Panc1 (cell line): ENCODE measurements around the gene ADGRD1. TPM values are rescaled to one million over a fixed set of nuclear protein-coding genes. Genes with fewer than 3 reads are reported as not detected.

Source experiments
- ATAC-seq: fragments of 200-7000 bp; cut with Tn5 transposase; 2 replicates; pipeline ENCODE4 v1.9.1; 2020; ENCODE audit warnings: mild to moderate bottlenecking, moderate library complexity
- BruUV-seq: library from RNA; stranded (reverse); fragments of 400-500 nt; replicated peaks from 2 replicates; lab custom pipeline; 2021; lab: Mats Ljungman, UMichigan
- CTCF ChIA-PET: fragments of 300-600 bp; sonication (Branson Sonifier 250); formaldehyde crosslinking; loops from one replicate; lab custom pipeline; 2022; ENCODE audit warnings: antibody characterized with exemption; lab: Charles Lee
- POLR2A ChIA-PET: fragments of 300-600 bp; sonication (Branson Sonifier 250); formaldehyde crosslinking; loops from one replicate; lab custom pipeline; 2022; ENCODE audit warnings: antibody characterized with exemption; lab: Charles Lee
- DNase-seq: peaks from one replicate; pipeline ENCODE4 v3.0.0-alpha.2; 2010; ENCODE audit warnings: low read depth, low spot score
- H3K27ac ChIP-seq: 2 replicates; pipeline ENCODE4 v1.5.1; 2011; ENCODE audit warnings: mild to moderate bottlenecking, low read length, inconsistent platforms
- H3K27me3 ChIP-seq: fragments of 200-500 bp; sonication (Bioruptor generic); 2 replicates; pipeline ENCODE4 v1.6.0; 2014; ENCODE audit warnings: low read length, inconsistent platforms; ENCODE audit not compliant: control insufficient read depth, insufficient read depth
- H3K36me3 ChIP-seq: fragments of 200-500 bp; sonication (Bioruptor generic); 2 replicates; pipeline ENCODE4 v1.5.1; 2014; ENCODE audit warnings: inconsistent platforms, mild to moderate bottlenecking, low read length, moderate library complexity; ENCODE audit not compliant: control insufficient read depth, insufficient read depth
- H3K4me1 ChIP-seq: 2 replicates; pipeline ENCODE4 v1.5.1; 2011; ENCODE audit warnings: inconsistent platforms, mild to moderate bottlenecking, low read length, moderate library complexity; ENCODE audit not compliant: control insufficient read depth, insufficient read depth
- H3K4me3 ChIP-seq, 2 experiments: 2 replicates each; pipeline ENCODE4 v1.5.1; 2011 to 2012; ENCODE audit warnings: low read depth in 2 of 2, low read length in 2 of 2, mild to moderate bottlenecking in 2 of 2, inconsistent platforms in 1 of 2, moderate library complexity in 1 of 2
- H3K9me3 ChIP-seq: fragments of 200-500 bp; sonication (Bioruptor generic); 2 replicates; pipeline ENCODE4 v1.5.1; 2014; ENCODE audit warnings: low read depth, mild to moderate bottlenecking, inconsistent platforms, low read length, moderate library complexity; ENCODE audit not compliant: control insufficient read depth, insufficient read depth
- POLR2AphosphoS5 ChIP-seq: IDR thresholded peaks from 2 replicates; pipeline ENCODE4 v1.6.1; 2012; ENCODE audit warnings: mild to moderate bottlenecking, low read depth, low read length, moderate library complexity
- SIN3A ChIP-seq: IDR thresholded peaks from 2 replicates; pipeline ENCODE4 v1.6.1; 2012; ENCODE audit warnings: low read depth, mild to moderate bottlenecking, low read length, moderate library complexity, borderline replicate concordance; ENCODE audit not compliant: insufficient read depth
- TCF7L2 ChIP-seq: IDR thresholded peaks from 2 replicates; pipeline ENCODE4 v1.6.1; 2011; ENCODE audit warnings: mild to moderate bottlenecking, low read depth, low read length, inconsistent platforms
- in situ Hi-C: cut with HindIII; loops from 2 replicates; pipeline ENCODE4 v1.10.0; 2016; ENCODE audit warnings: low sequenced_read_pairs, low pct_unique_long_range_greater_than_20kb
- intact Hi-C: fragments of 100-400 bp; cut with micrococcal nuclease; formaldehyde crosslinking; loops from one replicate; pipeline ENCODE4 v1.10.0; 2022; ENCODE audit not compliant: unreplicated experiment
- total RNA-seq: library from RNA; stranded (reverse); gene quantifications from one replicate; pipeline ENCODE4 v1.2.1, GENCODE V29; 2021; ENCODE audit not compliant: unreplicated experiment
- TF ChIP-seq, protein P1 (sequence below): fragments of 450-650 bp; IDR thresholded peaks from 2 replicates; pipeline ENCODE4 v1.5.1; 2017; ENCODE audit warnings: mild to moderate bottlenecking
- TF ChIP-seq, protein P2 (sequence below), 2 experiments: IDR thresholded peaks; 2 replicates each; pipeline ENCODE4 v1.6.1; 2011 to 2012; ENCODE audit warnings: low read depth in 2 of 2, control low read depth in 1 of 2, low read length in 1 of 2, mild to moderate bottlenecking in 1 of 2, moderate library complexity in 1 of 2; ENCODE audit not compliant: insufficient read depth in 1 of 2

Gene ADGRD1
- total RNA-seq, 1 experiment from 2014 or later = 0.21 TPM

DNA sequence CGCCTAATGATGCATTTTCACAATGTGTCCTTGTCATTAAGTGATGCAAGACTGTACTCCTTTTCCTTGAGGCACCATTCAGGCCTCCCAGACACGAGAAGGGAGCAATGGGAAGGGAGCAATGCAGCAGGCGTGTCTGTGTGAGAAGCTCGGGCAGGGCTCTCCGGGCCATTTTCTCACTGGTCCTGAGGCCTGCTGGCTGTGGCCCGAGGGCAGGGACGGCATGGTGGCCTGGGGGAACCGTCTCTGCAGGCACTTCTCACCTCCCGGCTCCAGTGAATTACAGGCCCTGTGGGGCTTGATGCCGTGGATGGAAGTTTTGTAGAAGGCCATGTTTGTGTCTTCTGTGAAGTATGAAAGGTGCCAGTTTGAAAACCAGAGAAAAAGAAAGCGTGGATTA lies 71.0 kb downstream of the ADGRD1 start:
- H3K4me3 ChIP-seq = no peak overlapping the region
- TF ChIP-seq, protein P1, sequence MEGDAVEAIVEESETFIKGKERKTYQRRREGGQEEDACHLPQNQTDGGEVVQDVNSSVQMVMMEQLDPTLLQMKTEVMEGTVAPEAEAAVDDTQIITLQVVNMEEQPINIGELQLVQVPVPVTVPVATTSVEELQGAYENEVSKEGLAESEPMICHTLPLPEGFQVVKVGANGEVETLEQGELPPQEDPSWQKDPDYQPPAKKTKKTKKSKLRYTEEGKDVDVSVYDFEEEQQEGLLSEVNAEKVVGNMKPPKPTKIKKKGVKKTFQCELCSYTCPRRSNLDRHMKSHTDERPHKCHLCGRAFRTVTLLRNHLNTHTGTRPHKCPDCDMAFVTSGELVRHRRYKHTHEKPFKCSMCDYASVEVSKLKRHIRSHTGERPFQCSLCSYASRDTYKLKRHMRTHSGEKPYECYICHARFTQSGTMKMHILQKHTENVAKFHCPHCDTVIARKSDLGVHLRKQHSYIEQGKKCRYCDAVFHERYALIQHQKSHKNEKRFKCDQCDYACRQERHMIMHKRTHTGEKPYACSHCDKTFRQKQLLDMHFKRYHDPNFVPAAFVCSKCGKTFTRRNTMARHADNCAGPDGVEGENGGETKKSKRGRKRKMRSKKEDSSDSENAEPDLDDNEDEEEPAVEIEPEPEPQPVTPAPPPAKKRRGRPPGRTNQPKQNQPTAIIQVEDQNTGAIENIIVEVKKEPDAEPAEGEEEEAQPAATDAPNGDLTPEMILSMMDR = no peak
- TF ChIP-seq SIN3A = no peak
- no peak for TF ChIP-seq POLR2AphosphoS5
- TF ChIP-seq, protein P2, sequence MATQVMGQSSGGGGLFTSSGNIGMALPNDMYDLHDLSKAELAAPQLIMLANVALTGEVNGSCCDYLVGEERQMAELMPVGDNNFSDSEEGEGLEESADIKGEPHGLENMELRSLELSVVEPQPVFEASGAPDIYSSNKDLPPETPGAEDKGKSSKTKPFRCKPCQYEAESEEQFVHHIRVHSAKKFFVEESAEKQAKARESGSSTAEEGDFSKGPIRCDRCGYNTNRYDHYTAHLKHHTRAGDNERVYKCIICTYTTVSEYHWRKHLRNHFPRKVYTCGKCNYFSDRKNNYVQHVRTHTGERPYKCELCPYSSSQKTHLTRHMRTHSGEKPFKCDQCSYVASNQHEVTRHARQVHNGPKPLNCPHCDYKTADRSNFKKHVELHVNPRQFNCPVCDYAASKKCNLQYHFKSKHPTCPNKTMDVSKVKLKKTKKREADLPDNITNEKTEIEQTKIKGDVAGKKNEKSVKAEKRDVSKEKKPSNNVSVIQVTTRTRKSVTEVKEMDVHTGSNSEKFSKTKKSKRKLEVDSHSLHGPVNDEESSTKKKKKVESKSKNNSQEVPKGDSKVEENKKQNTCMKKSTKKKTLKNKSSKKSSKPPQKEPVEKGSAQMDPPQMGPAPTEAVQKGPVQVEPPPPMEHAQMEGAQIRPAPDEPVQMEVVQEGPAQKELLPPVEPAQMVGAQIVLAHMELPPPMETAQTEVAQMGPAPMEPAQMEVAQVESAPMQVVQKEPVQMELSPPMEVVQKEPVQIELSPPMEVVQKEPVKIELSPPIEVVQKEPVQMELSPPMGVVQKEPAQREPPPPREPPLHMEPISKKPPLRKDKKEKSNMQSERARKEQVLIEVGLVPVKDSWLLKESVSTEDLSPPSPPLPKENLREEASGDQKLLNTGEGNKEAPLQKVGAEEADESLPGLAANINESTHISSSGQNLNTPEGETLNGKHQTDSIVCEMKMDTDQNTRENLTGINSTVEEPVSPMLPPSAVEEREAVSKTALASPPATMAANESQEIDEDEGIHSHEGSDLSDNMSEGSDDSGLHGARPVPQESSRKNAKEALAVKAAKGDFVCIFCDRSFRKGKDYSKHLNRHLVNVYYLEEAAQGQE (IDR thresholded peaks at IDR 0.05; ENCODE audit: insufficient read depth in 1 of 2, low read depth in 2 of 2, low read length in 1 of 2) = no peak
- TF ChIP-seq TCF7L2 = no peak
- no peaks in the 10 kb centered on the region for H3K36me3 ChIP-seq
- no peak overlapping the region for H3K27ac ChIP-seq
- CTCF ChIA-PET = no interaction called here
- no peaks in the 10 kb centered on the region for H3K4me1 ChIP-seq
- ATAC-seq (no peak), DNase-seq (no peak)
- in situ Hi-C loops (no loop called here), intact Hi-C loops (no loop called here)
- BruUV-seq = no TSS peak
- peaks cover 5% of the 10 kb centered on the region; the same call in 1 of the 2 replicates for H3K27me3 ChIP-seq
- POLR2A ChIA-PET = no interaction called here
- no peaks in the 10 kb centered on the region for H3K9me3 ChIP-seq

DNA sequence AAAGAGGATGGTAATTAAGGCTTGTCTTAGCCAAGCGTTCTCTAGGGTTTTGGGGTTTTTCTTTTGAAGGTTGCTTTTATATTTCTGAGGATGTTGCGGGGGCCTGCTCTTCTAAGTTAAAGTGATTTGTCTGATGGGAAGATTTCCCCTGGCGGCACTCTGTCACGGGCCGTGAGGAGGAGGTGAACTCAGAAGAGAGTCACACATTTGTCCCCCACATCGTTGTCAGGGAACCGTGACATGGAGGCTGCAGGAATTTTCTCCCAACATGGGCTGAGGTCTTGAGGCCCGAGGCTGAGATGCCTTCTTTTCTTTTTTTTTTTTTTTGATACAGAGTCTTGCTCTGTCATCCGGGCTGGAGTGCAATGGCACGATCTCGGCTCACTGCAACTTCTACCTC lies 71.5 kb downstream of the ADGRD1 start:
- Histone ChIP-seq H3K9me3 (no peaks in the 10 kb centered on the region), H3K4me1 (no peaks in the 10 kb centered on the region), H3K27me3 (peaks cover 5% of the 10 kb centered on the region; the same call in 1 of the 2 replicates), H3K27ac (no peak overlapping the region), H3K4me3 (no peak overlapping the region), H3K36me3 (no peaks in the 10 kb centered on the region)
- in situ Hi-C loops = no loop called here
- ATAC-seq (no peak), DNase-seq (no peak)
- TF ChIP-seq SIN3A (no peak), POLR2AphosphoS5 (no peak), TCF7L2 (no peak)
- TF ChIP-seq, protein P2 (IDR thresholded peaks at IDR 0.05; ENCODE audit: insufficient read depth in 1 of 2, low read depth in 2 of 2, low read length in 1 of 2) = no peak
- TF ChIP-seq, protein P1 = no peak
- ChIA-PET POLR2A (no interaction called here), CTCF (no interaction called here)
- BruUV-seq = no TSS peak
- intact Hi-C loops = no loop called here
